NCI-H526 treated with DMSO at 0.1 percent for 48 hours (cell line): ENCODE measurements around the gene OR2D2.
"Not testable (repeated sequence)": the region's sequence is repeated elsewhere in the genome, so short reads cannot be mapped to it uniquely, and the experiment has no call there.

Experiments used
- DNase-seq: peaks from one replicate; lab custom pipeline; 2025; lab: John Stamatoyannopoulos, UW

Gene OR2D2

DNA sequence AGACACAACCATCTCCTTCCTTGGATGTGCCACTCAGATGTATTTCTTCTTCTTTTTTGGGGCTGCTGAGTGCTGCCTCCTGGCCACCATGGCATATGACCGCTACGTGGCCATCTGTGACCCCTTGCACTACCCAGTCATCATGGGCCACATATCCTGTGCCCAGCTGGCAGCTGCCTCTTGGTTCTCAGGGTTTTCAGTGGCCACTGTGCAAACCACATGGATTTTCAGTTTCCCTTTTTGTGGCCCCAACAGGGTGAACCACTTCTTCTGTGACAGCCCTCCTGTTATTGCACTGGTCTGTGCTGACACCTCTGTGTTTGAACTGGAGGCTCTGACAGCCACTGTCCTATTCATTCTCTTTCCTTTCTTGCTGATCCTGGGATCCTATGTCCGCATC, 15.4 kb downstream of the OR2D2 start:
- DNase-seq, result no peak

DNA sequence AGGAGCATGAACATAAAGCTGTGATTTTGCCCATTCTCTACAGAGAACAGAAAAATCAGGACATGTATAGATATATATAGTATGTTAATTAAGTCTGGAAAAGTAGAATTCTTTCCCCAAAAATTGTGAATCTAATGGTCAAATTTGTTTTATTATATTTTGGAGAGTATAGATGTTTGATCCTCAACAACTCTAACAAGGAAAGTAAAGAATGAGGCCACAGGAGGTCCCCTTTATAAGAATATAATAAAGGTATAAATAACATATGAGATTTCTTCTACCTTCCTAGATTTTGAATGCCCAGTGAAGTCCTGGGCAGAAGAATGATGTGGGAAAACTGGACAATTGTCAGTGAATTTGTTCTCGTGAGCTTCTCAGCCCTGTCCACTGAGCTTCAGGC, 16.0 kb downstream of the OR2D2 start, which contains the start of gene OR10A4:
TSS of gene OR10A4 (plus strand) at position 301 of the 400 bp plus-strand sequence. CDS start at position 324, 23 bp downstream.
- DNase-seq, result no peak

DNA sequence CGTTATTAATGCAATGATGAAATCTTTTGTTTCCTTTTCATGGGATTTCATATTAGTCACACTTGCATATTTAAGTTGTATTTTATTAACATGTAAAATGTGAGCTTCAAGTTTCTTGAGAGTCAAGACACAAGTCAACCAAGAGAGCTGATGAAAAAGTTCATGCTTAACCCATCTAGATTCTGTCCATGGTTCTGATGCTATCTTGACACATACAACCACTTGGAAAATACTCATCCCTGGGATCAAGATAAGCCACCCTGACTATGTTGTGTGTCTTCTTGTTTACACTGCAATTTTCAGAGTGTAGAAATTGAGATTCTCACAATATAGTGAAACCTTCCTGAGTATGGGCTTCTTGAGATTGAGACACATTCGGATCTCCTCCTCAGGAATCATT, 16.5 kb downstream of the OR2D2 start:
- no peak for DNase-seq

DNA sequence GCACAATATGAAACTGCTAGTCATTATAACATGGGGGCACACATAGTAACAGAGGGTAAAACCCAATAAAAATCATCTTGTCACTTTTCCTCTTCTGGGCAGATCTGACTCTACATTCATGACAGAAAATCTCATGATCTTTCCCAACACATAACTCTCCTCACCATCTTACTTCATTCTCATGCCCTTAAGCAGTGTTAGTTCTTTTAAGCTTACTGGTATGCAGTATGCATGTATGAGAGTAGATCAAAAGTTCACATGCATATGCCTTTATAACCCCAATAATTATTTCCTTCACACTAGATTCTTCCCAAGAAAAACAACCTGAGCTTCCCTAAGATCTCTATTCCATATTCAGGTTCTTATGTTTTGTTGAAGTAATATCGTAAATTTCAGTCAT, 21.0 kb downstream of the OR2D2 start:
- DNase-seq, result no peak

DNA sequence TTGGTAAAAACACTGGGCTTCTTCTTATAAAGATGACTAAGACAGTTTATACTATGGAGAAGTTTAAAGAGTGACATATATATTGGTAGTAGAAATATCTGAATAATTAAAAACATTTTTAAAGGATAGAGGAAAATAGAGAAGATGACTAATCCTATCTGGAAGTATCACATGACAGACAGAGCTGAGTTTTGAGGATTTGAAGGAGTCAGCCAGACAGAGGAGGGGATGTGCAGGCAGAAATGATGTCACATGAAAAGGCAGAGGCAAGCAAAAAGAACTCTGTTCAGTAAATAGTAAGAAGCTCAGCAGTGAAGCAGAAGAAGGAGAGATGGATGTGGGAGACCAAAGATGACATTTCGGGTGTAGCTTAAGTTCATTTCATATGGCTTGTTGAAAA, 27.9 kb downstream of the OR2D2 start:
- no peak for DNase-seq

DNA sequence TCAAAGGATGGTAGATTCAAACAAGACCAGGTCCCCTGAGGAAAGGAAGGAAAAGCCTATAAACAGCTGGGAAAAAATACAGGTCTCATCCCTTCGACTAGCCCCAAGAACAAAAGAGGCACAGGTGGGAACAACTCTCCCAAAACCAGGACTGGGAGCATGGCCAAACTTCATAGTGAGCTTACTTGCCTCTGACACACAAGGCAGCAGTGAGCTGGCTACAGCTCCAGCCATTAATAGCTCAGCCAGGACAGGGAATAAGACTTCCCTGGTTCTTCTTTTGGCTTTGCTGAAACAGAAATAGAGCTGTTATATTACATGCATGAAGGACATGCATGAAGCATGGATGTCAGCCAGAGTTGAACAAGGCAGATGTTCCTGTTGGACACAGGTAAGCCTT, 29.3 kb downstream of the OR2D2 start, which contains the start of gene OR10A2:
TSS of gene OR10A2 (plus strand) at position 97 of the 400 bp plus-strand sequence. CDS start 6,698 bp downstream, outside the sequence.
- DNase-seq, result no peak

DNA sequence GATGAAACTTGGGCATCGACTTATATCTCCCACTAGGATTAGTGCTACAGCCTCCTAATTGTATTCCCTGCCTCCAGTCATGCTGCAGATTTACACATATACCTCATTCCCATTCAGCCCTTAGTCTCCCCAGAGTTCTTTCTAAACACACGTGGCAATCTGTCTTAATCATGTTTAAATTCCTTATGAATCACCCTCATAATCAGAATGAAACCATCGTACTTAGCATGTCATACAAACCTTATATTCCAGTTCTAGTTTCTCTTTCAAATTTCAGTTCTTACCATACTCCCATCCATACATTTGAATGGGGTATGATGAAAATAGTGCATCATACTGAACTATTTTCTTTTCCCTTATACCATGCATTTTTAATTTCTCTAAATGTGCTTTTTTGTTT, 35.4 kb downstream of the OR2D2 start:
- DNase-seq, result no peak

DNA sequence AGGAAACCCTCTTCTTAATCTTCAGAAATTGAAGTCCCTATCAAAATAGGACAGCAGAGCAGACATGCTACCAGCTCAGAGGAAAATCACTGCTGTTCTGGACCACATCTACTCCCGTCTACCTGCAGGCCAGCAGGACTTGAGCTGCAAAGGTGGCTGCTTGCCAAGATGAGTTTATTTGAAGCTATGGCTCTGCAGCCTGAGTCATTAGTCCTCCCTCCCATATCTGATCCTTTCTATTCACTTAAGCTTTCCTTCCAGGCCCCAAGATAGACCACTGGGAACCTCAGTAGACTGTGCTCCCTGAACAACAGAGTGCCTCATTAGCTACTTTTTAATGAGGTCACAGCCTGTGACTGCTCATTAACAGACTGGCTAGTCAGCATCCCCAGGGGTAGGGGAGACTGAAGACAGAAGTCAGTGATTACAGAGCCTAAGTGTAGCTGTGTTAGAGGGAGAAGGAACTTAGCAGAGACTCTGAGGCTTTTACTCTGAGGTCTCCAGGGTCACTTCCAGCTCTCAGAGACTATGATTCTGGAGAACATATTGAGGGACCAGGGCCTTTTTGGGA, 36.2 kb downstream of the OR2D2 start:
- DNase-seq, result no peak

DNA sequence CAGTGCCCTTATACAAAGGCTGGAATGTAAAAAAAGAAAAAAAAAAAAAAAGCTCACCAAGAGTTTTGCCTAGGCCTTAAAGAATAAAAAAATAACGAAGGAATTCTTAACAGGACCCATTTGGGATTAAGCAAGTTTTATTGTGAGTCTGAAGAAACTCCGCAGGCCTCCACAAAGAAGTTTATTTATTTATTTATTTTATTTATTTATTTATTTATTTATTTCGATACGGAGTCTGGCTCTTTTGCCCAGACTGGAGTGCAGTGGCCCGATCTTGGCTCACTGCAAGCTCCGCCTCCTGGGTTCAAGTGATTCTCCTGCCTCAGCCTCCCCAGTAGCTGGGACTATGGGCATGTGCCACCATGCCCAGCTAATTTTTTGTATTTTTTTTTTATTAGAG, 37.5 kb downstream of the OR2D2 start:
- DNase-seq, result not testable (repeated sequence)

DNA sequence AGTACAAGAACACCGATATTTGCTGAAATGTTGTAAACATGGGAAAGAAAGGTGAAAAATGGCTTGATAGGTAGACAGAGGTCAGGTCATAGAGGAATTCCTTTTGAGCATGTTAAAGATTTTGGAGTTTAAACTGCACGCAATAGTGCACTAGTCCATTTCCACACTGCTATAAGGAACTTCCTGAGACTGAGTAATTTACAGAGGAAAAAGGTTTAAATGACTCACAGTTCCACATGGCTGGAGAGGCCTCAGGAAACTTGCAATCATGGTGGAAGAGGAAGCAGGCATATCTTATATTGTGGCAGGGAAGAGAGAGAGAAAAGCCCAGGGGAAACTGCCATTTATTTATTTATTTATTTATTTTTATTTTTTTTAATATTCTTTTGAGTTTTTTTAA, 41.8 kb downstream of the OR2D2 start:
- DNase-seq, result no peak

DNA sequence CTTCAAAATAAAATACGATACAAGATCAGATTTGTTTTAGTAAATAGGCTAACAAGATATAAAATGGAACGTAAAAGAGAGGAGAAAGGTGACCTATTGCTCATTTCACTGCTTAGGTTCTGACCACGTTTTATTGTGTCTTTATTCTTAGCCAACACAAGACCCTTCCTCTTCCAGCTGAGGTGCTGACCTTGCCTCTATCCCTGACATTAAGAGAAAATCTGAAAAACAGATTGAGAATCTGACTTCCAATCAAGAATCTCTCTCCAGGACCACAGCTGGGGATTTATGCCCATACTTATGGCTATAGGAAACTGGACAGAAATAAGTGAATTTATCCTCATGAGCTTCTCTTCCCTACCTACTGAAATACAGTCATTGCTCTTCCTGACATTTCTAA, 46.9 kb downstream of the OR2D2 start, which contains the start of gene OR10A5:
TSS of gene OR10A5 (plus strand) at position 301 of the 400 bp plus-strand sequence. CDS start at position 301, 0 bp downstream.
- no peak for DNase-seq

DNA sequence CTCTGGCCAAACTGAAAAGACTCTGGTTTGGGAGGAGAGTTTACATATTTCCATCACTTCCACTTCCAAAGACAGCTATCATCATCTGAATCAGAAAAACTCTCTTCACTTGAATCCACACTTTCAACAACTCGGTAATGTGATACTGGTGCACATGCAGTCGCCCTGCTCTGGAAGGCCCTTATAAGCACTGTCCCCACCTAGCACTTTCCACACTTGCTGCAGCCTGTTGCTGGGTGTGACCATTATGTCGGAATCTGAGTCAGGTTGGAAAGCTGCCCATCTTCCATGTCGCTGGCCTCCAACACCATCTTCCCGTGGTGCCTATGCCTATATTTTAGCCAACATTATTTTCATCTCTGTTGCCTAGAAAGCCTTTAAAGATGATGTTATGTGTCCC, 47.9 kb downstream of the OR2D2 start:
- DNase-seq, result no peak

DNA sequence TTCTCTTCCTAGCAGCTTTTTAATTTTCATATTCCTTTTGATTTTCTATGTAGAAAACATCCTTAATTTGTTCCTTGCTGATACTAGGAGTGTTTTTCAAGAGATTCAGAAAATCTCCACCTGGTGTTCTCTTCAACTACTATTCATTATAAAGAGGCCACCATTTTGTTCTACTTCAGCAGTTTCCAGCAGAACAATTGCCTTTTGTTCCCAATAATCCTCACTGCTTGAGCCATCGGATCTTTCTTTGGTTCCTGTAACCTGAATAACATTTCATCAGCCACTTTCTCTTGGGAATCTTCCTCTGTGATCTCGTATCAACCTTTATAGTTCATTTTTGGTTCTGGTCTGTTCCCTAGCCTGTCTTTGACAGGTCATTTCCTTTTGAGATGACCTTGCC, 48.6 kb downstream of the OR2D2 start:
- DNase-seq, result no peak

DNA sequence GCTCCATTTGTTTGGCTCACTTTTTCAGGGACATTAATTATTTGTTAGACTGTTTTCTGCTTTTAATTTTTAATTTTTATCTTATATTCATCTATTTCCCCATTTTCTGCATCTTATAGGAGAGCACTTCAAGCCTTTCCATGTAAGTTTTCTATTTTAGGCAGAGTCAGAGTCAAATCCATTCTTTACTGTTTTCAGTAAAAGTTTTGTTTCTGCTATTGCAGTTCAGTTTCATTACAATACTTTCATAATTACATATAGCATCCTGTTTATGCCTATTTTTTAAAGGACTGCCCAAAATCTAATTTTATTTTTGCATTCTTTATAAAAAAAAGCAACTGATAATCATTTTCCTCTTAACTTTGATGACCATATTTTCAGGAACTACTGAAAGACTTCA, 50.6 kb downstream of the OR2D2 start:
- no peak for DNase-seq
